ENCODE results near the gene ADAMTSL3.

GRCh38 chr15:83655237-83655616, 1.3 kb downstream of the ADAMTSL3 start:
- TF ChIP-seq CTCF (IDR thresholded peaks at IDR 0.05) (no peak), POLR2A (IDR thresholded peaks at IDR 0.05) (no peak)

Data from heart left ventricle (tissue), 13 donors.